Mesendoderm (in vitro differentiated cells): ENCODE data around the gene NCK2.
"Not testable (repeated sequence)": the region's sequence is repeated elsewhere in the genome, so short reads cannot be mapped to it uniquely, and the experiment has no call there.

Source experiments
- DNase-seq: peaks from one replicate; pipeline ENCODE4 v3.0.0; 2013
- H2AK5ac ChIP-seq: 2 replicates; pipeline ENCODE4 v1.6.1; 2013; ENCODE audit warnings: low read length, inconsistent platforms
- H2BK120ac ChIP-seq: 2 replicates; pipeline ENCODE4 v1.6.1; 2013; ENCODE audit warnings: low read depth, mild to moderate bottlenecking, low read length, moderate library complexity, mixed read lengths
- H2BK15ac ChIP-seq: replicated peaks from 2 replicates; pipeline ENCODE4 v1.6.1; 2013; ENCODE audit warnings: low read depth, mild to moderate bottlenecking, moderate library complexity
- H2BK5ac ChIP-seq: 2 replicates; pipeline ENCODE4 v1.6.1; 2013; ENCODE audit warnings: low read length, inconsistent platforms
- H3K18ac ChIP-seq: 2 replicates; pipeline ENCODE4 v1.6.1; 2013; ENCODE audit warnings: mild to moderate bottlenecking, low read length, mixed read lengths
- H3K23ac ChIP-seq: one replicate; pipeline ENCODE4 v1.6.1; 2013; ENCODE audit warnings: low read length
- H3K27ac ChIP-seq: 2 replicates; pipeline ENCODE4 v1.5.1; 2013; ENCODE audit warnings: low read depth, mild to moderate bottlenecking, inconsistent platforms, low read length, moderate library complexity
- H3K27me3 ChIP-seq: 2 replicates; pipeline ENCODE4 v1.6.1; 2013; ENCODE audit warnings: low read length, control low read depth, mild to moderate bottlenecking, inconsistent platforms; ENCODE audit not compliant: insufficient read depth, poor library complexity
- H3K36me3 ChIP-seq: 2 replicates; pipeline ENCODE4 v1.6.1; 2013; ENCODE audit warnings: low read length, inconsistent platforms; ENCODE audit not compliant: control insufficient read depth, insufficient read depth
- H3K4ac ChIP-seq: one replicate; pipeline ENCODE4 v1.6.1; 2013; ENCODE audit warnings: low read depth, mild to moderate bottlenecking, low read length, moderate library complexity
- H3K4me1 ChIP-seq: 2 replicates; pipeline ENCODE4 v1.6.1; 2013; ENCODE audit warnings: low read depth, low read length, inconsistent platforms; ENCODE audit not compliant: control insufficient read depth
- H3K4me2 ChIP-seq: 2 replicates; pipeline ENCODE4 v1.6.1; 2013; ENCODE audit warnings: low read length
- H3K4me3 ChIP-seq: 2 replicates; pipeline ENCODE4 v1.5.1; 2013; ENCODE audit warnings: mild to moderate bottlenecking, low read length
- H3K56ac ChIP-seq: one replicate; pipeline ENCODE4 v1.6.1; 2013; ENCODE audit warnings: low read length
- H3K79me1 ChIP-seq: 2 replicates; pipeline ENCODE4 v1.6.1; 2013; ENCODE audit warnings: low read length, inconsistent platforms
- H3K79me2 ChIP-seq: 2 replicates; pipeline ENCODE4 v1.6.1; 2013; ENCODE audit warnings: mild to moderate bottlenecking, low read length; ENCODE audit not compliant: control insufficient read depth, insufficient read depth
- H3K9ac ChIP-seq: 2 replicates; pipeline ENCODE4 v1.6.1; 2013; ENCODE audit warnings: low read length, inconsistent platforms
- H4K5ac ChIP-seq: one replicate; pipeline ENCODE4 v1.6.1; 2013; ENCODE audit warnings: low read length
- H4K8ac ChIP-seq: one replicate; pipeline ENCODE4 v1.6.1; 2013; ENCODE audit warnings: low read depth, mild to moderate bottlenecking, control low read depth, low read length, moderate library complexity
- WGBS: extraction: QIAGEN DNeasy Blood & Tissue Kit; methylation state at CpG from one replicate; pipeline ENCODE4 v1.1.7; 2013; ENCODE audit warnings: low lambda C conversion rate, missing lambda C conversion rate; ENCODE audit not compliant: insufficient coverage; ENCODE audit errors: extremely low coverage; 5-methylcytosine and 5-hydroxymethylcytosine counted together

The NCK2 gene

GRCh38 chr2:105893011-105893995, 148.6 kb downstream of the NCK2 start:
- Histone ChIP-seq H3K79me1 (peaks cover 15% of the 10 kb centered on the region), H3K18ac (no peak overlapping the region), H2AK5ac (no peak overlapping the region), H3K27me3 (no peaks in the 10 kb centered on the region), H3K79me2 (peaks cover 9% of the 10 kb centered on the region), H3K36me3 (peaks cover 2% of the 10 kb centered on the region), H3K9ac (no peak overlapping the region), H3K4me3 (no peak overlapping the region), H3K27ac (no peak overlapping the region), H3K56ac (no peak overlapping the region), H4K8ac (no peak overlapping the region), H3K23ac (no peak overlapping the region), H3K4me1 (peaks cover 4% of the 10 kb centered on the region), H2BK15ac (no peak overlapping the region), H3K4ac (no peak overlapping the region), H2BK5ac (no peak overlapping the region), H4K5ac (no peak overlapping the region), H3K4me2 (no peak overlapping the region), H2BK120ac (no peak overlapping the region)
- no peak for DNase-seq
- WGBS = no CpG with 5 or more reads among the region's 51 CpGs

GRCh38 chr2:105894327-105894944, 149.7 kb downstream of the NCK2 start:
- Histone ChIP-seq H3K27ac (no peak overlapping the region), H3K18ac (no peak overlapping the region), H2BK5ac (no peak overlapping the region), H3K4me1 (peaks cover 4% of the 10 kb centered on the region), H3K23ac (no peak overlapping the region), H3K4me2 (no peak overlapping the region), H2AK5ac (no peak overlapping the region), H2BK15ac (no peak overlapping the region), H3K79me1 (peaks cover 8% of the 10 kb centered on the region), H3K56ac (no peak overlapping the region), H3K79me2 (peaks cover 4% of the 10 kb centered on the region), H4K5ac (no peak overlapping the region), H3K36me3 (peaks cover 2% of the 10 kb centered on the region), H2BK120ac (no peak overlapping the region), H3K9ac (no peak overlapping the region), H3K27me3 (no peaks in the 10 kb centered on the region), H3K4ac (no peak overlapping the region), H4K8ac (no peak overlapping the region), H3K4me3 (no peak overlapping the region)
- no CpG with 5 or more reads among the region's 13 CpGs for WGBS
- no peak for DNase-seq

- H3K18ac ChIP-seq = no peak overlapping the region
- H4K5ac ChIP-seq = no peak overlapping the region
- peaks cover under 1% of the 10 kb centered on the region for H3K79me1 ChIP-seq
- H3K4me2 ChIP-seq = no peak overlapping the region
- no peak overlapping the region for H2BK15ac ChIP-seq
- no peak overlapping the region for H2BK5ac ChIP-seq
- no peaks in the 10 kb centered on the region for H3K27me3 ChIP-seq
- no peak overlapping the region for H3K23ac ChIP-seq
- no peak overlapping the region for H3K27ac ChIP-seq
- H3K79me2 ChIP-seq = no peaks in the 10 kb centered on the region
- no peak overlapping the region for H4K8ac ChIP-seq
- H2AK5ac ChIP-seq = no peak overlapping the region
- WGBS = no CpG with 5 or more reads among the region's 10 CpGs
- H3K56ac ChIP-seq = no peak overlapping the region
- H2BK120ac ChIP-seq = no peak overlapping the region
- H3K9ac ChIP-seq = no peak overlapping the region
- H3K4me1 ChIP-seq = no peaks in the 10 kb centered on the region
- DNase-seq = no peak
- no peak overlapping the region for H3K4me3 ChIP-seq
- no peak overlapping the region for H3K4ac ChIP-seq
- H3K36me3 ChIP-seq = peaks cover 2% of the 10 kb centered on the region
Observed at GRCh38 chr2:105895990-105896764, 151.5 kb downstream of the NCK2 start.

- no peak overlapping the region for H3K4me2 ChIP-seq
- H3K9ac ChIP-seq = no peak overlapping the region
- no peaks in the 10 kb centered on the region for H3K27me3 ChIP-seq
- no peak overlapping the region for H2BK5ac ChIP-seq
- no peak overlapping the region for H3K23ac ChIP-seq
- no peak overlapping the region for H3K27ac ChIP-seq
- H4K8ac ChIP-seq = no peak overlapping the region
- H3K4me1 ChIP-seq = no peaks in the 10 kb centered on the region
- no peak overlapping the region for H3K56ac ChIP-seq
- peak; percentile 35 for DNase-seq
- no peaks in the 10 kb centered on the region for H3K79me2 ChIP-seq
- H2BK15ac ChIP-seq = no peak overlapping the region
- no CpG with 5 or more reads among the region's 4 CpGs for WGBS
- H3K79me1 ChIP-seq = no peaks in the 10 kb centered on the region
- no peak overlapping the region for H2BK120ac ChIP-seq
- no peak overlapping the region for H4K5ac ChIP-seq
- no peak overlapping the region for H3K4ac ChIP-seq
- H3K4me3 ChIP-seq = no peak overlapping the region
- H3K36me3 ChIP-seq = peaks cover 2% of the 10 kb centered on the region
- no peak overlapping the region for H3K18ac ChIP-seq
- no peak overlapping the region for H2AK5ac ChIP-seq
Observed at GRCh38 chr2:105896765-105897163, 152.1 kb downstream of the NCK2 start.

GRCh38 chr2:105897694-105898093, 153.0 kb downstream of the NCK2 start:
- H2BK15ac ChIP-seq, H2BK5ac ChIP-seq, H2AK5ac ChIP-seq, H3K79me1 ChIP-seq, H3K4ac ChIP-seq, H3K27ac ChIP-seq, H3K9ac ChIP-seq, H3K27me3 ChIP-seq, DNase-seq, H4K8ac ChIP-seq, H3K4me3 ChIP-seq, H3K4me2 ChIP-seq, H3K18ac ChIP-seq, H3K23ac ChIP-seq, H4K5ac ChIP-seq, H3K56ac ChIP-seq, H2BK120ac ChIP-seq, H3K36me3 ChIP-seq, H3K4me1 ChIP-seq, H3K79me2 ChIP-seq: not testable (repeated sequence)
- no CpG with 5 or more reads among the region's 1 CpG for WGBS
